ENCODE results near the gene PRKCB.

The PRKCB gene

DNA sequence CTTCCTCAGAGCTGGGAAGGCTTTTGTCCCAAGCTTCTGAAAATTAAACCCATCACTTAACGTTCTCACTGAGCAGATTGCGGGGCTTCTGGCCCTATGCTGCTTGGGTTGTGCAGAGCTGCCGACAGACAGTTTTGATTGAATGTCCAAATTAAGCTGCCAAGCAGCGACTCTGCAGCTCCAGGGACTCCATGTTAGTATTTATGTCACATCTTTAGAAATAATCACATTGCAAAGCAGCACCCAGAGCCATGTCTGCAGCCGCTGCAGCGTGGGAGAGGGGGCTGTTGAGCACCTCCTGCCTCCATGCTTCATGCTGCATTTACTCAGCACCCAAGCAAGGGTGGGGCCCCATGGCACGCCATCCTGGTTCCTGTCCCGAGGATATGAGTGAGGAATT lies 242.2 kb downstream of the PRKCB start:
- Histone ChIP-seq H3K9me3 (ENCODE audit: insufficient read depth, low read length) (no peaks in the 10 kb centered on the region), H3K9ac (ENCODE audit: low read length) (no peak overlapping the region), H3K4me3 (ENCODE audit: insufficient read depth, low read length, poor library complexity, severe bottlenecking) (no peak overlapping the region), H3K9me2 (replicated peaks; ENCODE audit: insufficient read depth, low read length) (no peaks in the 10 kb centered on the region), H4K20me1 (ENCODE audit: low read depth, low read length) (no peaks in the 10 kb centered on the region), H3K27ac (ENCODE audit: low read depth, low read length) (no peak overlapping the region), H3K4me2 (ENCODE audit: low read depth, low read length, poor library complexity, severe bottlenecking) (no peak overlapping the region), H3K36me3 (ENCODE audit: low read length) (no peaks in the 10 kb centered on the region), H3K27me3 (ENCODE audit: low read length) (no peaks in the 10 kb centered on the region), H2AFZ (ENCODE audit: low read depth, low read length, severe bottlenecking) (no peak overlapping the region), H3K79me2 (ENCODE audit: insufficient read depth, low read length) (no peaks in the 10 kb centered on the region), H3F3A (ENCODE audit: insufficient read depth) (no peaks in the 10 kb centered on the region)
- TF ChIP-seq, protein P1, sequence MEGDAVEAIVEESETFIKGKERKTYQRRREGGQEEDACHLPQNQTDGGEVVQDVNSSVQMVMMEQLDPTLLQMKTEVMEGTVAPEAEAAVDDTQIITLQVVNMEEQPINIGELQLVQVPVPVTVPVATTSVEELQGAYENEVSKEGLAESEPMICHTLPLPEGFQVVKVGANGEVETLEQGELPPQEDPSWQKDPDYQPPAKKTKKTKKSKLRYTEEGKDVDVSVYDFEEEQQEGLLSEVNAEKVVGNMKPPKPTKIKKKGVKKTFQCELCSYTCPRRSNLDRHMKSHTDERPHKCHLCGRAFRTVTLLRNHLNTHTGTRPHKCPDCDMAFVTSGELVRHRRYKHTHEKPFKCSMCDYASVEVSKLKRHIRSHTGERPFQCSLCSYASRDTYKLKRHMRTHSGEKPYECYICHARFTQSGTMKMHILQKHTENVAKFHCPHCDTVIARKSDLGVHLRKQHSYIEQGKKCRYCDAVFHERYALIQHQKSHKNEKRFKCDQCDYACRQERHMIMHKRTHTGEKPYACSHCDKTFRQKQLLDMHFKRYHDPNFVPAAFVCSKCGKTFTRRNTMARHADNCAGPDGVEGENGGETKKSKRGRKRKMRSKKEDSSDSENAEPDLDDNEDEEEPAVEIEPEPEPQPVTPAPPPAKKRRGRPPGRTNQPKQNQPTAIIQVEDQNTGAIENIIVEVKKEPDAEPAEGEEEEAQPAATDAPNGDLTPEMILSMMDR (IDR thresholded peaks at IDR 0.05; ENCODE audit: insufficient read depth, low read length, poor library complexity, severe bottlenecking), result no peak
- TF ChIP-seq EZH2phosphoT487 (conservative IDR thresholded peaks at IDR 0.05; ENCODE audit: low read length), result no peak

DNA sequence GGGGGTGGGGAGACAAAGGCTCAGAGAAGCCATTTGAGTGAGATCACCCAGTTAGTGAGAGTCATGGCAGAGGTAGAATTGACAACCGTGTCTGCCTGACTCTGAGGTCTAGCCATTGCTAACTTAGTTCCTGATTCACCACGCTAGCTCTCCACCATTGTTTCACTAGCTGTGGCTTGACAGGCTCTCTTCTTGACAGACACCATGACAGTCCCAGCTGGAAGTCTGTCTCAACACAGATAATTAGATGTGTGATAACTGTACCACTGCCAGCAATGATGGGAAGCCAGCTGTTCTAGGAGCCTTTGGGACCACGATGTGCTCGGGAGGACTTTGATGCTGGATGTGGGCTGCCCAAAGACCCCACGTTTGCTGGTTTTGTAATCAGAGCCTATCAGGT lies 249.9 kb downstream of the PRKCB start:
- Histone ChIP-seq H3K27ac (ENCODE audit: low read depth, low read length) (no peak overlapping the region), H3K4me2 (ENCODE audit: low read depth, low read length, poor library complexity, severe bottlenecking) (no peak overlapping the region), H3F3A (ENCODE audit: insufficient read depth) (no peaks in the 10 kb centered on the region), H3K4me3 (ENCODE audit: insufficient read depth, low read length, poor library complexity, severe bottlenecking) (no peak overlapping the region), H3K9me3 (ENCODE audit: insufficient read depth, low read length) (no peaks in the 10 kb centered on the region), H4K20me1 (ENCODE audit: low read depth, low read length) (no peaks in the 10 kb centered on the region), H3K79me2 (ENCODE audit: insufficient read depth, low read length) (no peaks in the 10 kb centered on the region), H3K36me3 (ENCODE audit: low read length) (no peaks in the 10 kb centered on the region), H3K9me2 (replicated peaks; ENCODE audit: insufficient read depth, low read length) (no peaks in the 10 kb centered on the region), H2AFZ (ENCODE audit: low read depth, low read length, severe bottlenecking) (no peak overlapping the region), H3K9ac (ENCODE audit: low read length) (no peak overlapping the region), H3K27me3 (ENCODE audit: low read length) (no peaks in the 10 kb centered on the region)
- TF ChIP-seq, protein P1 (IDR thresholded peaks at IDR 0.05; ENCODE audit: insufficient read depth, low read length, poor library complexity, severe bottlenecking), result no peak
- TF ChIP-seq EZH2phosphoT487 (conservative IDR thresholded peaks at IDR 0.05; ENCODE audit: low read length), result no peak

GRCh38 chr16:24087891-24088410 lies 252.2 kb downstream of the PRKCB start:
- Histone ChIP-seq H3K79me2 (ENCODE audit: insufficient read depth, low read length) (no peaks in the 10 kb centered on the region), H3K9ac (ENCODE audit: low read length) (no peak overlapping the region), H3K9me2 (replicated peaks; ENCODE audit: insufficient read depth, low read length) (no peaks in the 10 kb centered on the region), H2AFZ (ENCODE audit: low read depth, low read length, severe bottlenecking) (no peak overlapping the region), H3K27me3 (ENCODE audit: low read length) (no peaks in the 10 kb centered on the region), H3K36me3 (ENCODE audit: low read length) (no peaks in the 10 kb centered on the region), H4K20me1 (ENCODE audit: low read depth, low read length) (no peaks in the 10 kb centered on the region), H3K27ac (ENCODE audit: low read depth, low read length) (no peak overlapping the region), H3K4me2 (ENCODE audit: low read depth, low read length, poor library complexity, severe bottlenecking) (no peak overlapping the region), H3K9me3 (ENCODE audit: insufficient read depth, low read length) (0 out of 2 replicates have a peak, but pooled peaks cover 6% of the 10 kb centered on the region), H3K4me3 (ENCODE audit: insufficient read depth, low read length, poor library complexity, severe bottlenecking) (no peak overlapping the region), H3F3A (ENCODE audit: insufficient read depth) (no peaks in the 10 kb centered on the region)
- TF ChIP-seq, protein P1 (IDR thresholded peaks at IDR 0.05; ENCODE audit: insufficient read depth, low read length, poor library complexity, severe bottlenecking), result no peak
- TF ChIP-seq EZH2phosphoT487 (conservative IDR thresholded peaks at IDR 0.05; ENCODE audit: low read length), result no peak

Data from SU-DHL-6 (cell line).